GM12878 (cell line): ENCODE results near the gene RNASE13. TPM values are rescaled to one million over a fixed set of nuclear protein-coding genes. Genes with fewer than 3 reads are reported as not detected.

ENCODE experiments used
- ATF3 ChIP-seq: IDR thresholded peaks from 2 replicates; pipeline ENCODE4 v1.6.1; 2011; ENCODE audit warnings: low read depth, mild to moderate bottlenecking, low read length, moderate library complexity, borderline replicate concordance; ENCODE audit errors: extremely low read depth
- ATF7 ChIP-seq: fragments of 450-650 bp; IDR thresholded peaks from 2 replicates; pipeline ENCODE4 v1.6.1; 2016; ENCODE audit warnings: low read depth, mild to moderate bottlenecking
- CBFB ChIP-seq: IDR thresholded peaks from 2 replicates; pipeline ENCODE4 v1.6.1; 2016; ENCODE audit warnings: antibody characterized with exemption, low read depth
- CEBPB ChIP-seq, 2 experiments: fragments of 150-350 bp in 1 of 2; IDR thresholded peaks; 2 replicates each; pipeline ENCODE4 v1.6.1; 2012 to 2014; ENCODE audit warnings: low read depth in 2 of 2, low read length in 2 of 2, borderline replicate concordance in 1 of 2, inconsistent platforms in 1 of 2
- CHD2 ChIP-seq: IDR thresholded peaks from 2 replicates; pipeline ENCODE4 v1.6.1; 2011; ENCODE audit warnings: low read depth, low read length, improper control_type of control experiment, borderline replicate concordance
- E4F1 ChIP-seq: fragments of 450-650 bp; IDR thresholded peaks from 2 replicates; pipeline ENCODE4 v1.6.1; 2018; ENCODE audit warnings: borderline replicate concordance, mild to moderate bottlenecking; ENCODE audit not compliant: partially characterized antibody
- HDAC6 ChIP-seq: fragments of 200-600 bp; sonication (generic); IDR thresholded peaks from one replicate; pipeline ENCODE4 v1.8.0; 2017; ENCODE audit warnings: antibody characterized with exemption; ENCODE audit not compliant: unreplicated experiment
- KLF5 ChIP-seq: fragments of 450-650 bp; IDR thresholded peaks from 2 replicates; pipeline ENCODE4 v1.6.1; 2014; ENCODE audit warnings: mild to moderate bottlenecking; ENCODE audit not compliant: partially characterized antibody
- MYB ChIP-seq: fragments of 150-350 bp; IDR thresholded peaks from 2 replicates; pipeline ENCODE4 v1.6.1; 2014; ENCODE audit warnings: mild to moderate bottlenecking, low read depth, low read length, borderline replicate concordance
- NR2C2 ChIP-seq: IDR thresholded peaks from 2 replicates; pipeline ENCODE4 v1.6.1; 2011; ENCODE audit warnings: borderline replicate concordance, low read depth; ENCODE audit not compliant: control insufficient read depth, insufficient read length
- PBX3 ChIP-seq: IDR thresholded peaks from 2 replicates; pipeline ENCODE4 v1.6.1; 2011; ENCODE audit warnings: mild to moderate bottlenecking, low read depth, low read length, moderate library complexity; ENCODE audit not compliant: insufficient replicate concordance
- PML ChIP-seq: IDR thresholded peaks from 2 replicates; pipeline ENCODE4 v1.6.1; 2012; ENCODE audit warnings: low read length, inconsistent platforms
- SKIL ChIP-seq: fragments of 450-650 bp; IDR thresholded peaks from 2 replicates; pipeline ENCODE4 v1.6.1; 2017; ENCODE audit warnings: mild to moderate bottlenecking, low read depth, inconsistent platforms; ENCODE audit not compliant: poor library complexity, severe bottlenecking
- SMARCA5 ChIP-seq: fragments of 450-650 bp; IDR thresholded peaks from 2 replicates; pipeline ENCODE4 v1.6.1; 2017; ENCODE audit warnings: mild to moderate bottlenecking
- STAT3 ChIP-seq: IDR thresholded peaks from 2 replicates; pipeline ENCODE4 v1.6.1; 2011; ENCODE audit warnings: low read depth, low read length, improper control_type of control experiment
- SUZ12 ChIP-seq: fragments of 200-600 bp; sonication (generic); IDR thresholded peaks from one replicate; pipeline ENCODE4 v1.6.1; 2018; ENCODE audit warnings: antibody characterized with exemption, mild to moderate bottlenecking; ENCODE audit not compliant: unreplicated experiment
- TAF1 ChIP-seq: IDR thresholded peaks from 2 replicates; pipeline ENCODE4 v1.6.1; 2011; ENCODE audit warnings: mild to moderate bottlenecking, low read depth, low read length, borderline replicate concordance
- YBX1 ChIP-seq: fragments of 450-650 bp; IDR thresholded peaks from 2 replicates; pipeline ENCODE4 v1.6.1; 2016; ENCODE audit warnings: antibody characterized with exemption
- YY1 ChIP-seq: IDR thresholded peaks from 2 replicates; pipeline ENCODE4 v1.6.1; 2011; ENCODE audit warnings: low read depth, mild to moderate bottlenecking, low read length
- ZNF687 ChIP-seq: fragments of 450-650 bp; IDR thresholded peaks from 2 replicates; pipeline ENCODE4 v1.6.1; 2017; ENCODE audit warnings: mild to moderate bottlenecking, moderate library complexity
- ZZZ3 ChIP-seq: IDR thresholded peaks from 2 replicates; pipeline ENCODE4 v1.6.1; 2011; ENCODE audit warnings: low read depth; ENCODE audit not compliant: control insufficient read depth, insufficient read length
- polyA plus RNA-seq, 11 experiments: library from polyadenylated mRNA; depleted of rRNA in 4 of 11; unstranded in 6 of 11; stranded (reverse) in 5 of 11; fragments of >200 nt; fragmentation: Nextera tagmentation in 4 of 11; fragmentation: Illumina TruSeq in 1 of 11; extraction: Ambion mirVana in 4 of 11; extraction: Trizol in 1 of 11; gene quantifications; 1 replicate in 1 of 11; 2 replicates in 10 of 11; pipeline versions ENCODE4 v1.2.1 to v1.2.3, GENCODE V29; 2011 to 2016; ENCODE audit warnings: inconsistent platforms in 2 of 11, missing spikeins in 2 of 11, low read depth in 1 of 11
- total RNA-seq, 4 experiments: library from RNA; depleted of rRNA in 3 of 4; stranded (reverse); fragments of >200 nt in 3 of 4; fragmentation: Illumina TruSeq in 1 of 4; extraction: Trizol in 1 of 4; gene quantifications; 2 replicates each; pipeline versions ENCODE4 v1.2.1 to v1.2.3, GENCODE V29; 2013 to 2021

RNASE13 gene
- total and polyA plus RNA-seq, 10 of the 15 experiments (the other 5 are each of a cell fraction or from before 2014, with no cell fraction given) = not detected

GRCh38 chr14:21014761-21015190, 19.8 kb downstream of the RNASE13 start (continued):
- TF ChIP-seq CHD2 (no peak), KLF5 (no peak), ATF3 (0 out of 2 replicates have a peak, but pooled peaks have one; percentile 16), PBX3 (peak; percentile 75), SUZ12 (no peak), TAF1 (no peak), ATF7 (no peak), ZZZ3 (no peak), YBX1 (no peak), MYB (no peak), HDAC6 (no peak), CEBPB (IDR thresholded peaks at IDR 0.05; ENCODE audit: borderline replicate concordance in 1 of 2, low read depth in 2 of 2, low read length in 2 of 2) (no peak), STAT3 (no peak), NR2C2 (no peak), E4F1 (no peak), YY1 (peak; percentile 12; the same call in 1 of the 2 replicates), ZNF687 (no peak), CBFB (no peak), PML (no peak), SKIL (no peak), SMARCA5 (no peak)
